ENCODE measurements around the gene SERPINB5.

DNA sequence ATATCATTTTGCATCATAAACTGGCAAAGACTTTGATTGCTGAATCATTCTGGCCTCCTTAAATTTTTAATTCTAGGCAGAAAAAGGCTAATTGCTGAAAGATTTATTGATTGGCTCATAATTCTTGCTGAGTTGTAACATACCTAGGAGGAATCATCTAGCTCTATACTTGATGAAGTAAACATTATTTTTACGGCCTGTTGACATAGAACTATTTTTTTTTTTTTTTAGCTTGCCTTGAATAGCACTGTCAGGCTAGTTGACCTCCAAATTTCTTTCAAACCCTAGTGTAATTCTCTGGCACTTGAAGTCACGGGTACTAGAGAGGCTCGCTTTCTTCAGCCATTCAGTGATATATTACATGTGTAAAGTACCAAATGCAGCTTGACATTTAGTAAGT lies 68.2 kb downstream of the SERPINB5 start:
- no peak for TF ChIP-seq CTCF (conservative IDR thresholded peaks at IDR 0.05; ENCODE audit: low read depth, low read length)
- TF ChIP-seq EZH2 (IDR thresholded peaks at IDR 0.05; ENCODE audit: borderline replicate concordance, low read depth, low read length, poor library complexity, severe bottlenecking) = no peak
